ENCODE measurements around the gene CRISPLD2.
A peak's percentile ranks its signal among the peaks of the same experiment; 100 is the strongest.

Gene CRISPLD2

GRCh38 chr16:84940670-84941551 lies 121.1 kb downstream of the CRISPLD2 start:
- DNase-seq: no peak

DNA sequence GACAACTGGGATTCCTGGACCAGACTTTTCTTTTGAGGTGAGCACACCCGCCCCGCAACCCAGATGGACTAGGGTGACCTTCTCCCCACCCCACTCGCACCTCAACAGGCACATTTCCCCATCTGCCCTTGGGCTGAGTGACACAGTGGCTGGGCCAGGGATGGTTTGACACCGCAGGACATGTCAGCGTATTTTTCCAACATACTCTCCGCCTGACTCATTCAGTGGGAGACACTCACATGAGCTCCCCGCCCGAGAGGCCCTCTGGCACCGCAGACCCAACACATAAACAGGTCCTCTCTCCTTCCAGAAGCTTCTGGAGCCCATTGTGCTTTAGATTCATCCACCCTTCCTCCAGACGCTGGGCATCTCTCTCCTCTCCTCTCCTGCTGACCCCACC lies 122.1 kb downstream of the CRISPLD2 start:
- DNase-seq: no peak

- DNase-seq: no peak
These were observed 123.0 kb downstream of the CRISPLD2 start for GRCh38 chr16:84942786-84943185.

DNA sequence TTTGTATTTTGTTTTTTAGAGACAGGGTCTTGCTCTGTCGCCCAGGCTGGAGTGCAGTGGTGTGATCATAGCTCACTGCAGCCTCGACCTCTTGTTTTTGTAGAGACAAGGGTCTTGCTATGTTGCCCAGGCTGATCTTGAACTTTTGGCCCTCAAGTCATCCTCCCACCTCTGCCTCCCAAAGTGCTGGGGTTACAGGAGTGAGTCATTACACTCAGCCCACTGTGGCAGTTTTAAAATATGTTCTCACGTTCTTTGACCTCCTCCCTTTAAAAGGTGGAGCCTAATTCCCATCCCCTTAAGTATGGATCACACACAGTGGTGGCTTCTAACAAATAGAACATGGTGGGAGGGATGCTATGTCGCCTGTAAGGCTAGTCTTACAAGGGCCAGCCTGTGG lies 123.8 kb downstream of the CRISPLD2 start:
- no peak for DNase-seq

DNA sequence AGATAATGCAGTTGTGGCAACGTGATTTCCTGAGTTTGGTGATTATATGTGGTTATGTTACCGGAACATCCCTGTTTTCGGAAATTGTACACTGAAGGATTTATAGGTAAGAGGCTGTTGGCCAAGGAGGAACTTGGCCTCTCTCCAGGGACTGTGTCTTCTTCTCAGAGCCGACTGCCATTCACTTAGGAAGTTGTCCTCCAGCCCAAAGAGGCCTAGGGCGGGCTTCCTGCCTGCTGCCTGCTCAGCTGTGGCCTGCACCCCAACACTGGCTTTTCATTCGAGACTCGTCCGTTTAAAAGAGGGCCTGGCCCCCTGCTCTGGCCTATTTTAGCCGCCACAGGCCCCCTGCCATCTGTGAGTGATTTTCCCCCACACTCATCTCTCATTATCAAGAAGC lies 127.2 kb downstream of the CRISPLD2 start:
- DNase-seq: no peak

GRCh38 chr16:84947996-84948850 lies 128.4 kb downstream of the CRISPLD2 start:
- DNase-seq: no peak

- no peak for DNase-seq
These were observed 129.2 kb downstream of the CRISPLD2 start for GRCh38 chr16:84948851-84949610.

GRCh38 chr16:84949772-84950436 lies 130.1 kb downstream of the CRISPLD2 start:
- DNase-seq: no peak

GRCh38 chr16:84950906-84951305 lies 131.1 kb downstream of the CRISPLD2 start:
- DNase-seq: peak; percentile 7

DNA sequence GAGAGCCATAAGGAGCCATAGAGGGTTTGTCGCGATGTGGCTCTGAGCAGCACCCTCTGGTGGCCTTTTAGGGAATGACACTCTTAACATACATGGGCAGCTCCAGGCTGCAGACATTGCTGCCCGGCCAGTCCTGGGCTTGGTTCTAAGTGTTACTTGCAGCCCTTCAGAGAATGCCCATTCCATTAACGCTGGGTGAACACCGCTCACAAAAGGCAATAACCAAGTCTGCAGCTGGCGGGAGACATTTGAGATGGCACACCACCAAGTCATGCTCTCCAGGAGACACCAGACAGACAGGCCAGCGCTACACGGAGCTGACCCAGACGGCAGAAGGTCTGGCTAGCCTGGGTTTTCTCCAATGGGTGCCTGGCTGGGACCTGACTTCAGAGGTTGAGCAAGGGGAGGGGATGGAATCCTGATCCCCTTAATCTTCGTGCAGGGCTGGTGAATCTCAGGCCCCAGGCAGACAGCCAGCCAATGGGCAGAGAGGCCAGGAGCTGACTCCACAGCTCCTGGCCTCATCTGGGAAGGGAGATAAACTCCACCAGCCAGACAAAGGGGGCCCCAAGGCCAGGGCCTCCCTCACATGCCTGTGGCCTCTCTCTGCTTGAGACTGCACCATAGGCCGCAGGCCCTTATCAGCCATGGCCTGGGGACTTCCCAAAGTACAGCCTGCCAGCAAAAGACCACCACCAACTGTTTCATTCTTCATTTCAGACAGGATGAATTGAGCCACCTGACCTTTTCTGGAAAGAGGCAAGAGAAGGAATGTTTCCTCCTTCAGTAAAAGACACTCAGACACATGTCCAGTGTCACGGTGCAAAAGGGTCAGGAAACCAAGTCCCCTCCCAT lies 132.8 kb downstream of the CRISPLD2 start:
- peak; percentile 39 for DNase-seq

DNA sequence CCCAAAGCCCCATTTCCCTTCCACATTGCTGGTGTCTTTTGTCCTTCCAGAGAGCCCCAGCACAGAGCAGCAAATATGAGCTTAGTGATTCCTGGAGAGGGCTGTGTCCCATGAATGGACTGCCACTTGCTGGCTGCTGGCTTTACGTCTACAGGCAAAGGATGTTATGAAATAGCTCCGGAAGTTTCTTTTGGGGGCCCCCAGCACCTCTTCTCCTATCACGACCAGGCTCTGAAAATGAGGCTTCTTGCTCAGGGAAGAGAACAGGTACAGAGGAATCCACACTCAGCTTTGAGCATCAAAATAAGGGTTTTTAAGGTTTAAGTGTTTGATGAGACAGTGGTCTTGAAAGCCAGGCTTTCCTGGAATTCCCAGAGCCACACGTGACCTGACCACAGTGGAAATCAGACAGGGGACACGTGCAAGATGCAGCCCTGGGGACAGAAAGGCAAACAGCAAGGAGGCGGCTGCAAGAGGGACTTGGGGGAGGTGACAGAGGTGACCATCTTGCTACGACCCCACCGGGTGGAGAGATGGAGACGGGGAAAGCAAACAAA lies 133.5 kb downstream of the CRISPLD2 start:
- no peak for DNase-seq

DNA sequence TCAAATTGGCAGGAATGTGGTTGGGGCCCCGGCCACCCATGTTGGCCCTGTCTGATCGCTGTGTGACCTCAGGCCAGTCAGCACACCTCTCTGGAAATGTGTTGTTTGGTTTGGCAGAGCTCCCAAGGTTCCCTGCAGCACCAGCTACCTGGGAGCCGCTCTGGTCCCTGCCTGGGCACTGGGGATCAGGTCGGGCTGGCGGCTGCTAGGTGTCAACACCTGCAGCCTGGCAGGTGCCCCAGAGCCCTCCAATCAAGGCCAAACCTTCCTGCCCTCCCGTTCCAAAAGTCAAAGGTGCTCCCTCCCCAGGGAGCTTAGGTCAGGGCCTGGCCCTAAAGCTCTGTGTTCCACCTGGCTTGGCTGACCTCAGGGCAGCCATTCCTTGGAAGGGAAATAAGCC lies 135.6 kb downstream of the CRISPLD2 start:
- DNase-seq: no peak

- no peak for DNase-seq
These were observed 137.4 kb downstream of the CRISPLD2 start for GRCh38 chr16:84957192-84957591.

GRCh38 chr16:84957792-84958191 lies 138.0 kb downstream of the CRISPLD2 start:
- DNase-seq: no peak

Measured in stimulated activated naive CD4-positive, alpha-beta T cell treated with Interleukin-2 at 50 U/mL for 16 hours (primary cell).